ELF-1 (cell line): Measurements from ENCODE around the gene ZNF554.

Source experiments
- DNase-seq: peaks from one replicate; pipeline ENCODE4 v3.0.0-alpha.2; 2016; ENCODE audit warnings: low read depth, low spot score

ZNF554 gene

GRCh38 chr19:2807379-2808128, 12.1 kb upstream of the ZNF554 start:
- no peak for DNase-seq

DNA sequence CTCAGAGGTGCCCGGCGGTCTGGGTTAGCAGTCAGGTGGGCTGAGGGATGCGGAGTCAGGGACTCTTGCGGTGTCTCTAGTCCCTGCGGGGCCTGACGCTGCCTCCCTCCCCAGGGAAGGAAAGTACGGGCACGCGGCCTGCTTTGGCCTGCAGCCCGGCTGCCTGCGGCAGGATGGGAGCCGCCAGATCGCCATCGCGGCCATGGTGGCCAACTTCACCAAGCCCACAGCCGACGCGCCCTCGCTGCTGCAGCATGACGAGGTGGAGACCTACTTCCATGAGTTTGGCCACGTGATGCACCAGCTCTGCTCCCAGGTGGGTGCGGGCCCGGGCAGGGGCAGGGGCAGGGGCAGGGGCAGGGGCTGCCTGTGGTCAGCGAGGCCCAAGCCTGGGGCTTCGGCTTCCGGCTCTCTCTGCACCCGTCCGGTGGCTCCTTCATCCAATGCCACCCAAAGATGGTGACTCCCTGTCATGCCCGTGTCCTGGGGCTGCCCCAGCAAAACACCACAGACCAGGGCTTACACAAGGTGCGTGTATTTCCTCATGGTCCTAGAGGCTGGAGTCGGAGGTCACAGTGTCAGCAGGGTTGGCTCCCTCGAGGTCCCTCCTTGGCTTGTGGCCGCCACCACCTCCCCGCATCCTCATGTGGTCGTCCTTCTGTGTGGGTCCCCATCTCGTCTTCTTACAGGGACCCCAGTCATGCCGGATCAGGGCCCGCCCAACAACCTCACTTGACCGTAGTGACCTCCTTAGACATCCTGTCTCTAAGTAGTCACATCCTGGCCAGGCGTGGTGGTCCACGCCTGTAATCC, 11.3 kb upstream of the ZNF554 start:
- DNase-seq = no peak

DNA sequence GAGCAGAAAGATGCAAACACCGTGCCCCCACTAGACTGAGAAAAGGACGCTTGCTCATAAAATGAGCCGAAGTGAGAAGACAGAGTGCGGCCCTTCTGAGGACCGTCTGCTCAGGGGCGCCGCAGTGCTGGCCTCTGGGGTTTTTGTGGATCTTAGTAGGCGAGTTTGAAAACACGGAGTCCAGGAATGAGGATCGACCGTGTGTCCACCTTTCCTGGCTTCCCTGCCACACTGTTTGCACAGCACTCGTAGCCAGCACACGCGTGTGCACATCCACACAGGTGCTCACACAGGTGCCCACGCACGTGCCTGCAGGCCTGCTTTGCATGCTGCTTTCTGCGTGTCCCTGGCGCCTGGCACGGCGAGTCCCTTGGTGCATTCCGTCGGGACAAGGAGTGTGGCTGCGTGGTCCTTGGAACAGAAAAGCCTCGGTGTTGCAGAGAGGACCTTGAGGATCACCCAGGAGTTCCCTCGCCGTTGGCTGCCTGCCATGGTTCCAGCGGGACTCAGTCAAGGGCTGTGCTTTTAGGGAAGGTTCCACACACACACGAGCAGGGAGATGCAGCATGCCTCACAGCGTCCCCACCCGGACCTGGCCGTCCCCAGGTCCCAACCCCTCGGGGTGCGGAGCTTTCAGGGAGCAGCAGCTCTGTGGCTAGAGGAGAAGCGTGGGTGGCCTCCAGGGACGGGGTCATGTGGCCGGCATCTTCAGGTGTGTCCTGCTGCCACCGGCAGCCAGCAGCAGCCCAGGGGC, 10.1 kb upstream of the ZNF554 start:
- DNase-seq = no peak

GRCh38 chr19:2810141-2811091, 9.3 kb upstream of the ZNF554 start:
- DNase-seq = no peak

DNA sequence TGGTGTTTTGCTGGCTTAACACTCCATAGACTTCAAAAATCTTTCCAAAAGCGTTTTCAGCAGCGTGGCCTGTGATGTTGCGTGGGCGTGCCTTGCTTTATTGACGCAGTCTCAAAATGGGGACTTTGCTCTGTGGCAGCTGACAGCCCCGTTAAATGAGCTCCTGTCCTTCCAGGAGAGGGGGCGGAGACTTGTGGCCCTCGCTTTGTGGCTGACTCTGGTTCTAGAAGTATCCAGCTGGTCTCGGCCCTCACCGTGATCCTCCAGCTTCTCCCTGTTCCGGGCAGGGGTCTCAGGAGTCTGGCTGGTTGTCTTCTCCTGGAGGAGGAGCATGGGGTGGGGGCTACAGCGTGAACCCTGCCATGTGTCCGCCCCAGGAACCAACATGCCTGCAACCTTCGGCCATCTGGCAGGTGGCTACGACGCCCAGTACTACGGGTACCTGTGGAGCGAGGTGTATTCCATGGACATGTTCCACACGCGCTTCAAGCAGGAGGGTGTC, 8.4 kb upstream of the ZNF554 start:
- no peak for DNase-seq

- DNase-seq = no peak
These were observed 7.8 kb upstream of the ZNF554 start for GRCh38 chr19:2811735-2812413.

DNA sequence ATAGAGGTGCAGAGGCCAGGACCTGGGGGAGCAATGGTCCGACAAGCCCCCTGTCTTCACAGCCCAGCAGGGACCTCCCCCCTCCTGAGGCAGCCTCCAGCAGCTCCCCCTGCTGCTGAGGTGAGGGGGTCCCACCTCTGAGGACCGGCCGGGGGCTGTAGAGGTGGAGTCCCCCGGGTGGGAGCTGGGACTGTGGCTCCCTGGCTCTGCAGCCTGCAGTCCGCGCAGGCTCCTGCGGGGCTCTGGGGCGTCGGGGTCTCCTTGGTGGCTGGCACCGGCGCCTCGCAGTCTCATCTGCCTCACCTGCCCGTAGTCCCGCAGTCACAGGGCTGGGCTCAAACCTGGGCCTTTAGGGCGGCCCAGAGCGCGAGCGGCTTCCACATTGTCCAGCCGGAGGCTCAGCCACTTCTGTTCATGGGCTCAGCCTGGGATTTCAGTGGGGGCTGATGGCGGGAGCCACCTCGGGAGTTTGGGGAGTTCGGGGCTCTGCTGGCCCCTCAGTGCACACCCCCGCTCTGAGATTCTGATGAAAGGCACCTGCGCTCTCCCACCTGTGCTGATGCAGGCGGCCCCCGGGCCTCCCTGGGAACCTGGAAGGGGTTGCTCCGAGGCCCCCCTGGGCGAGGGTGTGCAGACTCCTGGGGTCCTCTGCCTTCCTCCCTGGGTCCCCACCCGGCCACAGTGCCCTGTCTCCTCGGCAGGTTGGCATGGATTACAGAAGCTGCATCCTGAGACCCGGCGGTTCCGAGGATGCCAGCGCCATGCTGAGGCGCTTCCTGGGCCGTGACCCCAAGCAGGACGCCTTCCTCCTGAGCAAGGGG, 7.0 kb upstream of the ZNF554 start:
- no peak for DNase-seq

GRCh38 chr19:2813235-2814160, 6.2 kb upstream of the ZNF554 start:
- peak; percentile 69 for DNase-seq

DNA sequence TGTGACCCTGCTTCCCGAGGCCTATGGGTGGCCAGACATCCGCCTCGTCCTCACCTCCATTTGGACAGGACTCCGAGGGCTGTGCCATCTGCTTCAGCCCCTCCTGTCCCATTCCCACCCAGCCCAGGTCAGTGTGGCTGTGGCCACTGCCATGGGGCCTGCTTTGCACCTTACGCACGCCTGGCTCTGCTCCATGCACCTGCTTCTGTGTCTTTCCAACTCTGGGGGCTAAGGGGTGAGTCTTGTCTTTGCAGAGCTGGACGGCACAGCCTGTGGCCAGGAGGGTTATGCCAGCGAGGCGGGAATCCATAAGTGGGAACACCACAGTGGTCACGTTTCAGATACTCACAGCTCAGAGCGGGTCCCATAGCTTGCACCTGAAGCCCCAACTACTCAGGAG, 5.2 kb upstream of the ZNF554 start:
- no peak for DNase-seq

- DNase-seq = no peak
These were observed 4.5 kb upstream of the ZNF554 start for GRCh38 chr19:2815191-2815614.

- no peak for DNase-seq
These were observed 3.7 kb upstream of the ZNF554 start for GRCh38 chr19:2815923-2816322.

DNA sequence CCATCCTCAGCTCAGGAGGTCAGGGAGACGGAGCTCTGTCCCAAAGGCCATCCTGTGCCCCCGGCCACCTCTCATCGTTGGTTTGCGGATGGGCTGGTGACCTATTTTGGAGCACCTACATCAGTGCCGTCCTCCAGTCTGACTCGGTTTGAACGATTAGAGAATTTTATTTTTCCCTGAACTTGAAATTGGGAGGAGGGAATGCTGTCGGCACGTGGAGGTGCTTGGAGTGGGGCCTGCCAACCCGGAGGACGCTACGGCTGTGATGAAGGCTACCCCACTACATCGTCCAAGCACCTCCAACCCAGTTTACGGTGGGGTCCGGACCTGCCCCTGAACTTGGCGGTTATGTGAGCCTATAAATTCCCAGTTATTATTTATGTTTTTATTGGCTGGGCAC, 3.0 kb upstream of the ZNF554 start:
- no peak for DNase-seq

GRCh38 chr19:2817237-2817829, 2.3 kb upstream of the ZNF554 start:
- DNase-seq = peak; percentile 19

DNA sequence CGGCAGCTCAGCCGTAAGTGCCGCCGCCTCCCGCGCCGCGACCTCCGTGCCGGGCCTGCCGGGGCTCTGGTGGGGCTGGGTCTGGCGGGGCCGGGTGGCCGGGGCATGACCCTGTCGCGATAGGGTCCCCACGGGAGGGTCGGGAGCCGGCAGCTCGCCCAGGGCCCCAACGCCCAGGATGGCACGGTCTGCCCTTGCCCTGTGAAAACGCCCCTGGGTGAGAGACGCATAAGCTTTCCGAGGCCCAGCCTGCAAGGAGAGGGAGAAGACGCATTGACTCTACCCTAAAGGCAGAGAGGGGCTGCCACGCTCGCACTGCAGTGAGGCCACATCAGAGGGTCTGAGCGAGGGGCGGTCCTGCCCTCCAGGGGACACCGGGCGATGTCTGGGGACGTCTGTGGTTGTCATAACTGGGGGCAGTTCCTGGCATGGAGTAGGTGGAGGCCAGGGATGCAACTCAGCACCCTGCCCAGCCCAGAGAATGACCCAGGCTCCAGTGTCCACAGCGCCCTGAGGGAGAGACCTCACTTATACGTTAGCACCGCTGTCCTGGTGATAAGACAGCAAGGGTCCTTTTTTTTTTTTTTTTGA, 539 bp downstream of the ZNF554 start:
- DNase-seq = peak; percentile 44

DNA sequence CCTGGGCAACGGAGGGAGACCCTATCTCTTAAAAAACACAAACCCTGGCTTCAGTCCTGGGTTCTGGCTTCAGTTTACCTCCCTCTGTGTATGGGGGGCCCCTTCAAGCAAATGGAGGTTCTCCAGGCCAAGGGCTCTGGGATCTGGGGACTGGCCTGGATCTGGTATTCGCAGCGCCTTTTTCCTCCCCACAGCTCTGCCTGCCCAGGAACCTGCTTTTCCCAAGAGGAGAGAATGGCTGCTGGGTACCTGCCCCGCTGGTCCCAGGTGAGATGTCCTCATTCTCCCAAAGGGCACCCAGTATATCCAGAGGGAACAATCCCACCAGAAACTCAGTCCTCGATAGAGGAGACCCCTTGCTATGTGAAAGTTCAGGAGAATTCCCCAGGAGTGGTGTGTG, 3.2 kb downstream of the ZNF554 start:
- DNase-seq = no peak

DNA sequence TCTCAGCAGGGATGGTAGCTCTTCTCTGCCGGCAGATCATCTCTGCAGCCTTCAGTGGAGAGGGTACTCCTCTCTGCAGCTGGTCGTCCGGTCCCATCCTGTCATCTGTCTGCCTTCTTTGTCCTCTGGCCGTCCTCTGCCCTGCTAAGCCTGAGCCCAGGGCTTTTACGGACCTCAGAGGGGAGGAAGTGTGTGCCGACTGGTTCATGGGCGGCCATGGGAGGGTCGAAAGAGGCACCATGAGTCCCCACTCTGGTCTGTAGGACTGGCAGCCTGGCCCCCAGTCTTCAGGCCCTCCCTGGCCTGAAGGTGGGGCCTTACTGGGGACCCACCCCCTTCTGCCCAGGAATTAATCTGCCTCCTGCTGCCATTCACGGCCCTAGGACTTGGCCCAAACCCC, 4.0 kb downstream of the ZNF554 start:
- no peak for DNase-seq

DNA sequence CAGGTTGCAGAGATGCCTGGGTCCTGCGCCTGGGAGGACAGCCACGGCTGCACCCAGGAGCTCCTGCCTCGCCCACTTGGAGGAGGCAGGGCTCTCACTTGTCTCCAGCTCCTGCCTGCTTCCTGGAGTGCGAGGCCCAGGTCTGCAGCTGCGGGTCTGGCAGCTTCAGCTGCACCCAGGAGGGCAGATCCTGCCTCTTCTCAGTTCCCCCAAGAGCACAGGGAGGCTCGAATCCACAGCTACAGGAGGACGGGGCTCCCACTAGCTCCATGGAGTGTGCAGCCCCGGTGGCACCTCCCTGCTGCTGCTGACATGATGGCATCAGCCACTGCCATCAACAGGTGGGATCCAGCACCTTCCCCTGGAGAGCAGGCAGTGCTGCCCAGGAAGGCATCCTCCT, 4.5 kb downstream of the ZNF554 start:
- DNase-seq = no peak

- no peak for DNase-seq
These were observed 7.4 kb downstream of the ZNF554 start for GRCh38 chr19:2827022-2827421.
